Posterior vena cava (tissue), 2 donors: ENCODE results near the gene PET100. TPM values are rescaled to one million over a fixed set of nuclear protein-coding genes. Genes with fewer than 3 reads are reported as not detected.
"Not testable (repeated sequence)": the region's sequence is repeated elsewhere in the genome, so short reads cannot be mapped to it uniquely, and the experiment has no call there.

Source experiments
- DNase-seq: peaks from one replicate; pipeline ENCODE4 v3.0.0-alpha.2; 2020; ENCODE audit warnings: low spot score
- intact Hi-C, 2 donors: fragments of 100-400 bp; cut with DNase I; formaldehyde crosslinking; loops; one replicate each; pipeline versions ENCODE4 v1.14.1 to v1.14.2; 2022 to 2023
- total RNA-seq, 2 donors: library from RNA; stranded (reverse); fragmentation: NEBNext Ultra II Directional; extraction: Animal tissue kit (Norgen Biotek cat#: 25700); gene quantifications; one replicate each; pipeline ENCODE4 v1.2.1, GENCODE V29; 2021
- donor health status: DM: yes; HTN: yes; CAD: no.
- donor health status: DM: yes; HTN: yes; CAD: no.

The PET100 gene
- total RNA-seq, 2 donors from 2014 or later = 65.8 TPM

DNA sequence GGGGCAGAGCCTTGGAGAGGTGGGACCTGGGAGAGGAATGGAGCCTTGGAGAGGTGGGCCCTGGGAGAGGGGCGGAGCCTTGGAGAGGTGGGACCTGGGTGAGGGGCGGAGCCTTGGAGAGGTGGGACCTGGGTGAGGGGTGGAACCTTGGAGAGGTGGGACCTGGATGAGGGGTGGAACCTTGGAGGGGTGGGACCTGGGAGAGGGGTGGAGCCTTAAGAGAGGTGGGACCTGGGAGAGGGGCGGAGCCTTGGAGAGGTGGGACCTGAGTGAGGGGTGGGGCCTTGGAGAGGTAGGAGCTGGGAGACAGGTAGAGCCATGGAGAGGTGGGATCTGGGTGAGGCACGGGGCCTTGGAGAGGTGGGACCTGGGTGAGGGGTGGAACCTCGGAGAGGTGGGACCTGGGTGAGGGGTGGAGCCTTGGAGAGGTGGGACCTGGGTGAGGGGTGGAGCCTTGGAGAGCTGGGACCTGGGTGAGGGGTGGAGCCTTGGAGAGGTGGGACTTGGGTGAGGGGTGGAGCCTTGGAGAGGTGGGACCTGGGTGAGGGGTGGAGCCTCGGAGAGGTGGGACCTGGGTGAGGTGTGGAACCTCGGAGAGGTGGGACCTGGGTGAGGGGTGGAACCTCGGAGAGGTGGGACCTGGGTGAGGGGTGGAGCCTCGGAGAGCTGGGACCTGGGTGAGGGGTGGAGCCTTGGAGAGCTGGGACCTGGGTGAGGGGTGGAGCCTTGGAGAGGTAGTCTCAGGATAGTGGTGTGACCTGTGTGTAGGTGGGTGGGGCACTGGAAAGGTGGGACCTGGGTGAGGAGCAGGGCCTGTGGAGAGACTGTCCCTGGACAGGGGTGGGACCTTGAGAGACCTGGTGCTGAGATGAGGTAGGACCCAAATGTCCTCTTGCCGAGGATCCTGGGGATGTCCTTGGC is 14.3 kb downstream of the PET100 start:
- intact Hi-C loops, DNase-seq: not testable (repeated sequence)

GRCh38 chr19:7644550-7644877 is 14.9 kb downstream of the PET100 start:
- intact Hi-C loops = no loop called here
- no peak for DNase-seq

DNA sequence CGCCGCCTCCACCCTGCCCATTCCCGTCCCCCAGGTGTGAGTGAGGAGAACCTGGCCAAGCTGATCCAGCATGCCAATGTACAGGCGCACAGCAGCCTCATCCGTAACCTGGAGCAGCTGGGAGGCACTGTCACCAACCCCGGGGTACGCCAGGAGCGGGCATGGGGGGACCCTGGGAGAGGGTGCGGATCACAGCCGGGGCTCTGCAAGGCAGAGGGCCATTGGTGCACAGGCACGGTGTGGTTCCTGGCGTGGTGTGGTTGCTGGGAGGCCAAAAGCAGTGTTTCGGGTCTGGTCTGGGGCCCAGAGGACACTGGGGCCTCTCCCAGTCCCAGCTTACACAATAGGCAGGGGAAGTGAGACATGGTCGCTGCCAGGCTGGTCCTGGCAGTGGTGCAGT is 15.6 kb downstream of the PET100 start:
- intact Hi-C loops = no loop called here

GRCh38 chr19:7645656-7646425 is 16.2 kb downstream of the PET100 start:
- intact Hi-C loops = no loop called here
- DNase-seq = no peak

More for the DNA sequence above, 15.6 kb downstream of the PET100 start:
- no peak for DNase-seq

DNA sequence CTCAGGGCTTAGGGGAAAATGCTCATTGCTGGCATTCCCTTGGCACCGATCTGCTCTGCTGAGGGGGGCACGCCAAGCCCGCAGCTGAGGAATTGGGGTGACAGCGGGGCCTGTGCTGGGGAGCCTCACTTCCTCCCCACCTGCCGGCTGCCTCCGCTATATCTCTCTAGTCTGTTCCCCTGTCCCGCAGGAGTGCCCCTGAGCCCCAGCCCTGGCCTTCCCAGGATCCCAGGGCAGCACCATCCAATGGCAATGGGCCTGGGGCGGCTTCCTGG is 16.8 kb downstream of the PET100 start:
- no peak for DNase-seq
- intact Hi-C loops = no loop called here

GRCh38 chr19:7647156-7647555 is 17.6 kb downstream of the PET100 start:
- intact Hi-C loops = no loop called here

GRCh38 chr19:7648265-7649014 is 18.8 kb downstream of the PET100 start:
- no peak for DNase-seq
- intact Hi-C loops = no loop called here

More at GRCh38 chr19:7647156-7647555, 17.6 kb downstream of the PET100 start:
- DNase-seq = no peak

- intact Hi-C loops = loop anchor here in 1 of 2 donors (5.0 kb wide), 1 partner anchor 152 kb away; no protein-coding TSS in a partner anchor
- DNase-seq = no peak
Measured at GRCh38 chr19:7650148-7650547, 20.6 kb downstream of the PET100 start.

GRCh38 chr19:7652061-7652641 is 22.6 kb downstream of the PET100 start:
- intact Hi-C loops = loop anchor here in 1 of 2 donors (5.0 kb wide), 1 partner anchor 150 kb away; no protein-coding TSS in a partner anchor
- DNase-seq = peak; percentile 96

- intact Hi-C loops = loop anchor here in 1 of 2 donors (5.0 kb wide), 1 partner anchor 148 kb away; no protein-coding TSS in a partner anchor
Measured at GRCh38 chr19:7654401-7654800, 24.8 kb downstream of the PET100 start.

GRCh38 chr19:7655581-7655980 is 26.0 kb downstream of the PET100 start:
- intact Hi-C loops = no loop called here
- DNase-seq = no peak

More at GRCh38 chr19:7654401-7654800, 24.8 kb downstream of the PET100 start:
- no peak for DNase-seq

GRCh38 chr19:7657131-7657751 is 27.6 kb downstream of the PET100 start:
- no peak for DNase-seq
- intact Hi-C loops = no loop called here

- no peak for DNase-seq
- intact Hi-C loops = no loop called here
Measured at GRCh38 chr19:7658219-7658686, 28.7 kb downstream of the PET100 start.

- no peak for DNase-seq
- intact Hi-C loops = no loop called here
Measured at GRCh38 chr19:7661744-7662538, 32.3 kb downstream of the PET100 start.

DNA sequence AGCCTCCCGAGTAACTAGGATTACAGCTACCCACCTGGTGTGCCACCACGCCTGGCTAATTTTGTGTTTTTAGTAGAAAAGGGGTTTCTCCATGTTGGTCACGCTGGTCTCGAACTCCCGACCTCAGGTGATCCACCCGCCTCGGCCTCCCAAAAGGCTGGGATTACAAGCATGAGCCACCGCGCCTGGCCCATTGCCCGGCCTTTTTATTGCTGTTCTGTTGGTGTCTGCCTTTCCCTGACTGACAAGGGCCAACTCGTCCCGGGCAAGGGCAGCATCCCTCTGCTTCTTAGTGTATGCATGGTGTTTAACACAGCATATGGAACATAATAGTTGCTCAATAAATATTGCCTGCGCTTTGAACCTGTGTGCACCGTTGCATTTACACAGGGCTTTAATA is 33.1 kb downstream of the PET100 start:
- DNase-seq = no peak
- intact Hi-C loops = no loop called here

- intact Hi-C loops = no loop called here
- no peak for DNase-seq
Measured at GRCh38 chr19:7663706-7664105, 34.1 kb downstream of the PET100 start.

GRCh38 chr19:7665076-7665475 is 35.5 kb downstream of the PET100 start:
- intact Hi-C loops = no loop called here
- DNase-seq = no peak

DNA sequence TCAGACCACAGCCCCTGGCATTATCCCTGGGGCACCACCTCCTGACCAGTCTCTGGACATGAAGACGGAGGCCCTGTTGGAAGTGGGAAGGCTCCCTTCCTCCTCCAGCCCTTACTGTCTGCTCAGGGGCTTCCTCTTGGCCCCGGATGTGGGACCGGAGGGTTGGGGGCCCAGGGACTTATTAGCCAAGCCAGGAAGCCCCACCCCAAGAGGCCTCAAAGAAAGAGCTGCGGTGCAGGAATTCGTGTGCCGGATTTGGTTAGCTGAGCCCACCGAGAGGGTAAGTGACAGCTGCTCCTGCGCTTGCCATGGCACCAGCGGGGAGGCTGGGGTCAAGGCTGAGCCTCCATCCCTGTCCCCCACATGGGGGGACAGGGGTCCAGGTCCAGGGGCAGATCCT is 39.2 kb downstream of the PET100 start, which contains the start of gene RETN:
Gene RETN, plus strand, starts transcription at position 208 of the 400 bp plus-strand sequence. CDS start 278 bp downstream, outside the sequence.
- DNase-seq = no peak
- intact Hi-C loops = no loop called here
